T-cell (primary cell): ENCODE data around the gene TOMM34. TPM values are rescaled to one million over a fixed set of nuclear protein-coding genes. Genes with fewer than 3 reads are reported as not detected.
A peak's percentile ranks its signal among the peaks of the same experiment; 100 is the strongest.

Experiments
- ATAC-seq, 4 experiments: fragments of 200-7000 bp in 3 of 4; fragments of 150-1000 bp in 1 of 4; cut with Tn5 transposase; replicated peaks in 1 of 4; 1 replicate in 3 of 4; 2 replicates in 1 of 4; pipeline ENCODE4 v1.10.0; 2021; ENCODE audit warnings: moderate library complexity in 3 of 4, mild to moderate bottlenecking in 2 of 4, moderate number of reproducible peaks in 1 of 4
- CTCF ChIA-PET, 2 donors: fragments of 300-600 bp; sonication (Branson Sonifier 250); formaldehyde crosslinking; loops; one replicate each; lab custom pipeline; 2022; ENCODE audit warnings: antibody characterized with exemption in 2 of 2; lab: Charles Lee
- POLR2A ChIA-PET, 2 donors: fragments of 300-600 bp; sonication (Branson Sonifier 250); formaldehyde crosslinking; loops; one replicate each; lab custom pipeline; 2022; ENCODE audit warnings: antibody characterized with exemption in 2 of 2; lab: Charles Lee
- DNase-seq, 35 experiments: peaks; one replicate each; pipeline versions ENCODE4 v3.0.0 to v3.0.0-alpha.2; 2013 to 2023
- H3K27ac ChIP-seq: one replicate; pipeline ENCODE4 v1.5.1; 2013; ENCODE audit warnings: low read length
- H3K27me3 ChIP-seq, 2 experiments: replicated peaks in 1 of 2; 1 replicate in 1 of 2; 2 replicates in 1 of 2; pipeline versions ENCODE4 v1.6.1 to v1.7.0; 2013; ENCODE audit warnings: low read length in 1 of 2, mixed read lengths in 1 of 2; ENCODE audit not compliant: control insufficient read depth in 2 of 2, insufficient read depth in 2 of 2; ENCODE audit errors: extremely low read depth in 1 of 2
- H3K36me3 ChIP-seq, 2 donors: 1 replicate in 1 of 2; 2 replicates in 1 of 2; pipeline versions ENCODE4 v1.6.1 to v1.7.0; 2013; ENCODE audit warnings: low read length in 1 of 2; ENCODE audit not compliant: control insufficient read depth in 2 of 2, insufficient read depth in 1 of 2; ENCODE audit errors: extremely low read depth in 1 of 2
- H3K4me1 ChIP-seq, 2 experiments: 1 replicate in 1 of 2; 2 replicates in 1 of 2; pipeline versions ENCODE4 v1.6.1 to v1.7.0; 2013; ENCODE audit warnings: low read length in 2 of 2, mixed read lengths in 1 of 2; ENCODE audit not compliant: insufficient read depth in 2 of 2, control insufficient read depth in 1 of 2; ENCODE audit errors: extremely low read depth in 1 of 2
- H3K4me3 ChIP-seq, 2 donors: 1 replicate in 1 of 2; 2 replicates in 1 of 2; pipeline versions ENCODE4 v1.5.1 to v1.7.0; 2013; ENCODE audit warnings: mild to moderate bottlenecking in 2 of 2, low read length in 1 of 2, moderate library complexity in 1 of 2; ENCODE audit not compliant: control insufficient read depth in 1 of 2; ENCODE audit errors: extremely low read depth in 1 of 2
- H3K9me3 ChIP-seq: 2 replicates; pipeline ENCODE4 v1.7.0; 2013
- H3K27ac Mint-ChIP-seq, 2 donors: one replicate each; pipeline ENCODE4 v1.8.0; 2020 to 2021; ENCODE audit warnings: mild to moderate bottlenecking in 2 of 2, mixed read lengths in 2 of 2
- H3K27me3 Mint-ChIP-seq, 2 donors: one replicate each; pipeline ENCODE4 v1.8.0; 2021 to 2022; ENCODE audit warnings: mixed read lengths in 2 of 2
- H3K36me3 Mint-ChIP-seq: one replicate; pipeline ENCODE4 v1.8.0; 2021; ENCODE audit warnings: mixed read lengths
- H3K4me1 Mint-ChIP-seq, 3 donors: one replicate each; pipeline ENCODE4 v1.8.0; 2020 to 2022; ENCODE audit warnings: mixed read lengths in 3 of 3, mild to moderate bottlenecking in 1 of 3
- H3K4me3 Mint-ChIP-seq, 3 donors: one replicate each; pipeline ENCODE4 v1.8.0; 2020 to 2022; ENCODE audit warnings: mild to moderate bottlenecking in 3 of 3, mixed read lengths in 3 of 3, moderate library complexity in 3 of 3
- H3K9me3 Mint-ChIP-seq, 3 donors: one replicate each; pipeline ENCODE4 v1.8.0; 2020 to 2022; ENCODE audit warnings: mixed read lengths in 3 of 3
- WGBS: methylation state at CpG from one replicate; pipeline ENCODE4 v1.1.5; 2013; ENCODE audit warnings: missing lambda C conversion rate; ENCODE audit not compliant: insufficient coverage; 5-methylcytosine and 5-hydroxymethylcytosine counted together
- total RNA-seq, 35 experiments: library from RNA in 6 of 35; stranded (reverse) in 6 of 35; fragments of 120-200 nt in 1 of 35; gene quantifications; one replicate each; pipeline versions ENCODE4 v1.2.1 to v1.2.4 and lab custom pipeline; 2013 to 2026

TOMM34 gene
- total RNA-seq, 5 donors from 2014 or later (not counting 1 experiment from before 2014, with no cell fraction given) = 7.8 to 12.8 (median 11.4) TPM

DNA sequence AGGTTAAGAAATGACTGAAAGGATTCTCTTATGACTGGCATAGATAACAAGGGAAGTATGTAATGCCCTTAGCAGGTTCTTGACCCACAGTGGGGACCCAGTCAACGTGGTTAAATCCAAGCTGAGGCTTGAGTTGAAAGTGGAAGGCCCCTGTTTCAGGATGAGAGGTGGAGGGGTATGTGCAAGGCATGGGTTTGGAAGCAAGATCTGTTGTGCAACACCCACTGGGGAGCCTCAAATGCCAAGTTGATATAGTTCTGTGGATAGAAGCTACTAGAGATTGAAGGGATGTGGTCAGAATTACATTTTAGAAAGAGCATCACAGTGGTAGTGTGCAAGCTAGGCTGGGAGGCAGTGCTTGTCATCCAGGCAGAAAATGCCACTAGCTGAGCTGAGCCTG, 45.3 kb downstream of the TOMM34 start:
- H3K4me1 Mint-ChIP-seq = peaks cover 17 to 23% (median 19%) of the 10 kb centered on the region in 3 donors
- no peaks in the 10 kb centered on the region for H3K27me3 Mint-ChIP-seq
- no peak for DNase-seq
- H3K4me3 Mint-ChIP-seq = no peak overlapping the region
- Histone ChIP-seq H3K36me3 (peaks cover 3 to 10% of the 10 kb centered on the region in 2 donors), H3K4me1 (peaks cover 9 to 22% of the 10 kb centered on the region in 2 experiments), H3K9me3 (no peaks in the 10 kb centered on the region), H3K4me3 (no peak overlapping the region), H3K27me3 (no peaks in the 10 kb centered on the region), H3K27ac (no peak overlapping the region)
- ChIA-PET POLR2A (interaction anchor here in 1 of 2 donors (0.7 kb wide), 1 partner anchor 26 kb away, joined by 5 read pairs; no protein-coding TSS in a partner anchor), CTCF (no interaction called here)
- peaks cover 23% of the 10 kb centered on the region for H3K36me3 Mint-ChIP-seq
- no peaks in the 10 kb centered on the region for H3K9me3 Mint-ChIP-seq
- ATAC-seq = no peak
- 22% methylated on average over 1 of the region's 1 CpG for WGBS
- peak overlapping the region; percentile 64 to 65 for H3K27ac Mint-ChIP-seq

DNA sequence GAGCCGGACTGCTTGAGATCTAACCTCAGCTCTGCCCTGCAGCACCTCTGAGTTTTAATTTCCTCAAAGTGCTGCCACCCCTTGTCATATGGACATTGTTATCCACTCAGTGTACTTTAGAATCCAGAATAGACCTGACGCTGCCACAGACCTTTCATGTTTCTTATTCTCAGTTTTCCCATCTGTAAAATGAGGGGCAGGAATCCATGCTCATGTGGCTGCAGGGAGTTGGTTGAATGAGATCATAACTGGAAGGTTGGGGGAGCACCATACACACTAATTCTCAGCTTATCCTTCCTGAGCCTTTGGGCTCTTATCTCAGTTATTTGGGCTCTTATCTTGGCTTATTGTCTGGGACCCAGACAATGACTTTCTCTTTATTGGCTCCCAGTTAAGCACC, 48.0 kb downstream of the TOMM34 start:
- Mint-ChIP-seq H3K9me3 (no peaks in the 10 kb centered on the region), H3K27me3 (no peaks in the 10 kb centered on the region), H3K4me1 (peaks cover 30 to 35% (median 35%) of the 10 kb centered on the region in 3 donors), H3K4me3 (peak overlapping the region in 1 of 3 donors; percentile 34), H3K27ac (peak overlapping the region; percentile 43 to 64), H3K36me3 (peaks cover 30% of the 10 kb centered on the region)
- Histone ChIP-seq H3K9me3 (no peaks in the 10 kb centered on the region), H3K27me3 (no peaks in the 10 kb centered on the region), H3K4me3 (no peak overlapping the region), H3K27ac (no peak overlapping the region), H3K36me3 (peaks cover 0 to 13% of the 10 kb centered on the region in 2 donors), H3K4me1 (peaks cover 15 to 31% of the 10 kb centered on the region in 2 experiments)
- ATAC-seq = no peak
- ChIA-PET POLR2A (interaction anchor here in 1 of 2 donors (0.6 kb wide), 1 partner anchor 119 kb away, joined by 4 read pairs; no protein-coding TSS in a partner anchor), CTCF (interaction anchor here in 1 of 2 donors (0.6 kb wide), 1 partner anchor 98 kb away, joined by 3 read pairs; no protein-coding TSS in a partner anchor)
- DNase-seq = no peak
- 83% methylated on average over 1 of the region's 2 CpGs for WGBS

DNA sequence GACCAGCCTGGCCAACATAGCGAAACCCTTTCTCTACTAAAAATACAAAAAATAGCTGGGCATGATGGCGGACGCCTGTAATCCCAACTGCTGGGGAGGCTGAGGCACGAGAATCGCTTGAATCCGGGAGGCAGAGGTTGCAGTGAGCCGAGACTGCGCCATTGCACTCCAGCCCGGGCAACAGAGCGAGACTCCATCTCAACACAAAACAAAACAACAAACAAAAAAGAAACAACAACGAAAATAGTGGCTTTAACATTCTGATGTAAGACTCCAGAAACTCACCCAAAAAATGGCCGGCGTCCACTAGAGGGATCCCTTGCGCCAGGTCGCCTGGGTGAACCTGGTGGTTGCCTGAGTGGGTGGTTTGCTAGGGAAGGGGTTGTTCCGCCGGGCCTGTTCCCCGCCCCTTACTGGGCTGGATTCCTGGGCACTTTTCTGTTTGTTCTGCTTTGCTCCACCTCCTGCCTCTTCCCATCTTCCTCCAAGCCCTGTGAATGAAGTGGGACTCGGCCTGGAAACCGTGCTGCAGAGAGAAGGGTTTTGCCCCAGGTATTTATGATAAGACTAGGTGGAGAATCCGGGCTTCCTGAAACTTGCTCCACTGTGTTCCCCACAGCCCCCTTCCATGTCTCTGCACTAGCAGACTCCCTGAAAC, 48.8 kb downstream of the TOMM34 start:
- Mint-ChIP-seq H3K36me3 (peaks cover 23% of the 10 kb centered on the region), H3K4me3 (peak overlapping the region; percentile 10 to 82 (median 59)), H3K4me1 (peaks cover 30 to 35% (median 35%) of the 10 kb centered on the region in 3 donors), H3K27me3 (no peaks in the 10 kb centered on the region), H3K9me3 (no peaks in the 10 kb centered on the region), H3K27ac (peak overlapping the region in 1 of 2 donors; percentile 43)
- H3K27ac ChIP-seq = no peak overlapping the region
- H3K27me3 ChIP-seq = no peaks in the 10 kb centered on the region
- peaks cover 0 to 20% of the 10 kb centered on the region in 2 donors for H3K36me3 ChIP-seq
- H3K4me3 ChIP-seq = no peak overlapping the region
- no peak for ATAC-seq
- 90% methylated on average over 4 of the region's 21 CpGs for WGBS
- peaks cover 15 to 31% of the 10 kb centered on the region in 2 experiments for H3K4me1 ChIP-seq
- ChIA-PET CTCF (no interaction called here), POLR2A (no interaction called here)
- DNase-seq = peak in 27 of 35 experiments; percentile 4 to 59 (median 25)
- no peaks in the 10 kb centered on the region for H3K9me3 ChIP-seq

DNA sequence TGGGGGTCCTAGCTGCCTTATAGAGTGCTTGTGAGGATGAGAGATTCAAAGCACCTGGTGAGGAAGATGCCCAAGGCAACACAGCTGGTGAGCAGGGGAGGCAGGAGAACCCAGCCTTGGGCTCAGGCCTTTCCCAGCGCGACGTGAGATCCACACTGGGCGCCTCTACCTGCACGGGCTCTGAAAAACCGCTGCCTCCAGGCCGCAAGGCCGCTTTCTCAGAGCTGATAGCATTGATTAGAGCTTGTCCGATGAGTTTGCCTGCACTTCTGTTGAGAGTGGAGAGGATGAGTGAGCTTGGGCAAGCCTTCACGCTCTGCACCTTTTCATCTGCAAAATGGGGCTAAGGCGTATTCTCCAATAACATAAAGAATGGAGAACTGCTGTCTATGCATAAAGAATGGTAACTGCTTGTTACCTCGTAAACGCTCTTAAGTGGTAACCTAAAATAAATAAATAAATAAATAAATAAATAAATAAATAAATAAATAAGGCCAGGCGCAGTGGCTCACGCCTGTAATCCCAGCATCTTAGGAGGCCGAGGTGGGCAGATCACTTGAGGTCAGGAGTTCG, 49.4 kb downstream of the TOMM34 start:
- Histone ChIP-seq H3K4me1 (peaks cover 15 to 31% of the 10 kb centered on the region in 2 experiments), H3K9me3 (no peaks in the 10 kb centered on the region), H3K27me3 (no peaks in the 10 kb centered on the region), H3K4me3 (peak overlapping the region; percentile 69 to 81), H3K27ac (no peak overlapping the region), H3K36me3 (peaks cover 0 to 24% of the 10 kb centered on the region in 2 donors)
- WGBS = 97% methylated on average over 6 of the region's 17 CpGs
- peak overlapping the region; percentile 77 to 87 (median 82) for H3K4me3 Mint-ChIP-seq
- H3K36me3 Mint-ChIP-seq = peaks cover 28% of the 10 kb centered on the region
- DNase-seq (no peak), ATAC-seq (no peak)
- peaks cover 30 to 35% (median 35%) of the 10 kb centered on the region in 3 donors for H3K4me1 Mint-ChIP-seq
- ChIA-PET POLR2A (no interaction called here), CTCF (interaction anchor here in 1 of 2 donors (1.7 kb wide), 1 partner anchor 23 kb away, joined by 10 read pairs; no protein-coding TSS in a partner anchor)
- H3K27ac Mint-ChIP-seq = peak overlapping the region in 1 of 2 donors; percentile 66
- no peaks in the 10 kb centered on the region for H3K9me3 Mint-ChIP-seq
- H3K27me3 Mint-ChIP-seq = no peaks in the 10 kb centered on the region

DNA sequence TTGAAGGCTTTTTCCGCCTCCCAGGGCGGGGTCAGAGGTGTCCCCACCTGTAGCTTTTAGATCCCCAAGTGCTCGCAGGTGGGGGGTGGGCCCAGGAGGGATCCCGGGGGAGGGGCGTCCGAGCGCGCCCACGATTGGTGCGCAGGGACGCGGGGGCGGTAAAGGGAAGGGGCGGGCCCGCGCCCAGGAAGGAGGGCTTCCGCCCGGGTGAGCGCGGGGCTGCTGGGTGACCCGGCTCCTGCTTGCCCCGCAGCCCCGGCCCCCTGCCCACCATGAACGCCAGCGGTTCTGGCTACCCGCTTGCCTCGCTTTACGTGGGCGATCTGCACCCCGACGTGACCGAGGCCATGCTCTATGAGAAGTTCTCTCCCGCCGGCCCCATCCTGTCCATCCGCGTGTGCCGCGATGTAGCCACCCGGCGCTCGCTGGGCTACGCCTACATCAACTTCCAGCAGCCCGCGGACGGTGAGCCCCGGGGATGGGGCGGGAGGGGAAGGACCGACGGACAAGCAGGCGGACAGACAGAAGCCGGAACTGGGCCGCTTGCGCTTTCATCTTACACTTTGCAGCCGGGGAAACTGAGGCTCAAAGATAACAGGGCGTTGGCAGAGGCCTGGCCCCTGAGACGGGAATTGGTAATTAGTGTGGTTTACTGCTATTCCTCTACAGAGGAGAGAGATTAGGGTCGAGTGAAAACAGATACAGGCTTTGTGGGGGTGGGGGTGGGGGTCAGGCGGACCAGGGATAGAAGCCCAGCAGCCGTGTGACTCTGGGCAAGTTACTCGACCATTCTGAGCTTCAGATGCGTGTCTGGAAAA, 50.1 kb downstream of the TOMM34 start, which contains the start of gene PABPC1L:
Gene PABPC1L, plus strand, starts transcription at position 189 of the 818 bp plus-strand sequence. Its CDS starts 84 bp downstream, at position 273.
- no peak within 1 kb of the TSS for H3K27ac ChIP-seq
- H3K4me3 ChIP-seq = peak within 1 kb of the TSS; percentile 69 to 81
- peaks cover 0 to 31% of the 10 kb centered on the region in 2 donors for H3K36me3 ChIP-seq
- 3% methylated on average over 61 of the region's 61 CpGs for WGBS
- ChIA-PET CTCF (interaction anchor here (0.6 to 1.7 kb wide), 9 partner anchors 17 to 972 kb away, joined by 3 to 10 read pairs (median 4); partner anchors contain the start of genes TOMM34 (in 1 of the 2) and YWHAB (in 1 of the 2)), POLR2A (interaction anchor here (0.6 to 1.0 kb wide), 5 partner anchors 20 to 227 kb away, joined by 3 to 13 read pairs (median 5); no protein-coding TSS in a partner anchor)
- H3K27me3 Mint-ChIP-seq = no peaks in the 10 kb centered on the region
- peaks cover 32% of the 10 kb centered on the region for H3K36me3 Mint-ChIP-seq
- no peaks in the 10 kb centered on the region for H3K9me3 Mint-ChIP-seq
- H3K4me3 Mint-ChIP-seq = peak within 1 kb of the TSS; percentile 77 to 87 (median 82)
- peak within 1 kb of the TSS; percentile 55 to 68 for H3K27ac Mint-ChIP-seq
- ATAC-seq (peak; percentile 96 to 98 (median 98)), DNase-seq (peak; percentile 56 to 84 (median 71))
- H3K4me1 ChIP-seq = peaks cover 14 to 29% of the 10 kb centered on the region in 2 experiments
- H3K9me3 ChIP-seq = no peaks in the 10 kb centered on the region
- no peaks in the 10 kb centered on the region for H3K27me3 ChIP-seq
- H3K4me1 Mint-ChIP-seq = peaks cover 27 to 34% (median 33%) of the 10 kb centered on the region in 3 donors
